ENCODE data around the gene ALG2.

ALG2 gene

GRCh38 chr9:99221621-99222415 lies at the start of gene ALG2, which contains the start of gene SEC61B:
Gene ALG2, minus strand, starts transcription at chr9:99221942. Its CDS starts 48 bp downstream, at chr9:99221894.
Gene SEC61B, plus strand, starts transcription at chr9:99222282. Its CDS starts 82 bp downstream, at chr9:99222364.
- in situ Hi-C loops (cut with MboI; ENCODE audit: low sequenced_read_pairs): no loop called here

GRCh38 chr9:99270491-99270890 lies 48.7 kb upstream of the ALG2 start:
- in situ Hi-C loops (cut with MboI; ENCODE audit: low sequenced_read_pairs): loop anchor here (25.0 kb wide), 1 partner anchor 742 kb away; no protein-coding TSS in a partner anchor

GRCh38 chr9:99269416-99269815 lies 47.7 kb upstream of the ALG2 start:
- in situ Hi-C loops (cut with MboI; ENCODE audit: low sequenced_read_pairs): loop anchor here (25.0 kb wide), 1 partner anchor 743 kb away; no protein-coding TSS in a partner anchor

- in situ Hi-C loops (cut with MboI; ENCODE audit: low sequenced_read_pairs): loop anchor here (25.0 kb wide), 1 partner anchor 746 kb away; no protein-coding TSS in a partner anchor
Observed at GRCh38 chr9:99266255-99267023, 44.7 kb upstream of the ALG2 start.

GRCh38 chr9:99265691-99266090 lies 43.9 kb upstream of the ALG2 start:
- in situ Hi-C loops (cut with MboI; ENCODE audit: low sequenced_read_pairs): loop anchor here (25.0 kb wide), 1 partner anchor 747 kb away; no protein-coding TSS in a partner anchor

GRCh38 chr9:99264070-99264680 lies 42.4 kb upstream of the ALG2 start:
- in situ Hi-C loops (cut with MboI; ENCODE audit: low sequenced_read_pairs): loop anchor here (25.0 kb wide), 1 partner anchor 748 kb away; no protein-coding TSS in a partner anchor

- in situ Hi-C loops (cut with MboI; ENCODE audit: low sequenced_read_pairs): loop anchor here (25.0 kb wide), 1 partner anchor 749 kb away; no protein-coding TSS in a partner anchor
Observed at GRCh38 chr9:99262949-99263418, 41.2 kb upstream of the ALG2 start.

- in situ Hi-C loops (cut with MboI; ENCODE audit: low sequenced_read_pairs): loop anchor here (25.0 kb wide), 1 partner anchor 750 kb away; no protein-coding TSS in a partner anchor
Observed at GRCh38 chr9:99261923-99262322, 40.2 kb upstream of the ALG2 start.

- in situ Hi-C loops (cut with MboI; ENCODE audit: low sequenced_read_pairs): loop anchor here (10.0 to 25.0 kb wide), 2 partner anchors 65 to 753 kb away; no protein-coding TSS in a partner anchor
Observed at GRCh38 chr9:99259231-99259918, 37.6 kb upstream of the ALG2 start.

- in situ Hi-C loops (cut with MboI; ENCODE audit: low sequenced_read_pairs): loop anchor here (10.0 to 25.0 kb wide), 2 partner anchors 63 to 754 kb away; no protein-coding TSS in a partner anchor
Observed at GRCh38 chr9:99257723-99258389, 36.1 kb upstream of the ALG2 start.

GRCh38 chr9:99255651-99256050 lies 33.9 kb upstream of the ALG2 start:
- in situ Hi-C loops (cut with MboI; ENCODE audit: low sequenced_read_pairs): loop anchor here (10.0 to 25.0 kb wide), 2 partner anchors 61 to 757 kb away; no protein-coding TSS in a partner anchor

GRCh38 chr9:99253772-99254431 lies 32.2 kb upstream of the ALG2 start:
- in situ Hi-C loops (cut with MboI; ENCODE audit: low sequenced_read_pairs): loop anchor here (10.0 to 25.0 kb wide), 2 partner anchors 59 to 758 kb away; no protein-coding TSS in a partner anchor

- in situ Hi-C loops (cut with MboI; ENCODE audit: low sequenced_read_pairs): loop anchor here (10.0 to 25.0 kb wide), 2 partner anchors 58 to 759 kb away; no protein-coding TSS in a partner anchor
Observed at GRCh38 chr9:99253134-99253533, 31.4 kb upstream of the ALG2 start.

- in situ Hi-C loops (cut with MboI; ENCODE audit: low sequenced_read_pairs): loop anchor here (10.0 to 25.0 kb wide), 2 partner anchors 56 to 761 kb away; no protein-coding TSS in a partner anchor
Observed at GRCh38 chr9:99251157-99251556, 29.4 kb upstream of the ALG2 start.

- in situ Hi-C loops (cut with MboI; ENCODE audit: low sequenced_read_pairs): loop anchor here (10.0 to 25.0 kb wide), 2 partner anchors 55 to 763 kb away; no protein-coding TSS in a partner anchor
Observed at GRCh38 chr9:99249619-99250018, 27.9 kb upstream of the ALG2 start.

GRCh38 chr9:99244344-99245260 lies 22.9 kb upstream of the ALG2 start:
- in situ Hi-C loops (cut with MboI; ENCODE audit: low sequenced_read_pairs): no loop called here

- in situ Hi-C loops (cut with MboI; ENCODE audit: low sequenced_read_pairs): no loop called here
Observed at GRCh38 chr9:99241106-99241505, 19.4 kb upstream of the ALG2 start.
